Calu3 (cell line): ENCODE results near the gene RNF187. TPM values are rescaled to one million over a fixed set of nuclear protein-coding genes. Genes with fewer than 3 reads are reported as not detected.

Experiments
- Bru-seq: library from RNA; stranded (reverse); fragments of 400-500 nt; gene quantifications from one replicate; lab custom pipeline; 2021; lab: Mats Ljungman, UMichigan
- BruChase-seq, 2 experiments: library from RNA; stranded (reverse); fragments of 400-500 nt; gene quantifications; one replicate each; lab custom pipeline; 2021; lab: Mats Ljungman, UMichigan
- BruUV-seq: library from RNA; stranded (reverse); fragments of 400-500 nt; replicated peaks from 2 replicates; lab custom pipeline; 2021; lab: Mats Ljungman, UMichigan
- CTCF ChIA-PET: fragments of 300-600 bp; sonication (Branson Sonifier 250); formaldehyde crosslinking; loops from one replicate; lab custom pipeline; 2022; ENCODE audit warnings: antibody characterized with exemption; lab: Charles Lee
- DNase-seq: peaks from one replicate; pipeline ENCODE4 v3.0.0; 2022
- H3K27ac Mint-ChIP-seq: one replicate; pipeline ENCODE4 v1.8.0; 2022; ENCODE audit warnings: mixed read lengths; ENCODE audit not compliant: unreplicated experiment
- H3K27me3 Mint-ChIP-seq: one replicate; pipeline ENCODE4 v1.8.0; 2022; ENCODE audit warnings: mixed read lengths; ENCODE audit not compliant: unreplicated experiment
- H3K36me3 Mint-ChIP-seq: one replicate; pipeline ENCODE4 v1.8.0; 2022; ENCODE audit warnings: mild to moderate bottlenecking, moderate library complexity, mixed read lengths; ENCODE audit not compliant: insufficient read depth, unreplicated experiment
- H3K4me1 Mint-ChIP-seq: one replicate; pipeline ENCODE4 v1.8.0; 2022; ENCODE audit warnings: mild to moderate bottlenecking, low read depth, mixed read lengths; ENCODE audit not compliant: unreplicated experiment
- H3K4me3 Mint-ChIP-seq: one replicate; pipeline ENCODE4 v1.8.0; 2022; ENCODE audit warnings: mild to moderate bottlenecking, low read depth, moderate library complexity, mixed read lengths; ENCODE audit not compliant: unreplicated experiment
- H3K9me3 Mint-ChIP-seq: one replicate; pipeline ENCODE4 v1.8.0; 2022; ENCODE audit warnings: low read depth, mixed read lengths; ENCODE audit not compliant: unreplicated experiment
- CTCF ChIP-seq: fragments of 200-600 bp; IDR thresholded peaks from one replicate; pipeline ENCODE4 v1.8.0; 2022; ENCODE audit warnings: antibody characterized with exemption; ENCODE audit not compliant: unreplicated experiment
- intact Hi-C: fragments of 100-400 bp; cut with micrococcal nuclease; formaldehyde crosslinking; loops from one replicate; pipeline ENCODE4 v1.10.0; 2022; ENCODE audit not compliant: unreplicated experiment
- long read RNA-seq: library from polyadenylated mRNA; stranded (forward); transcript quantifications from one replicate; pipeline ENCODE4 v2.0.0, GENCODE V29; 2022
- total RNA-seq: library from RNA; stranded (reverse); gene quantifications from 2 replicates; pipeline ENCODE4 v1.2.3, GENCODE V29; 2022

The RNF187 gene
- 87.1 and 99.2 TPM in 2 replicates for total RNA-seq
- Bru-seq, nascent RNA: percentile 68 among the genes with signal in this experiment
- BruChase-seq, experiment 1, labeled RNA remaining after a 6-hour chase: percentile 90 among the genes with signal in this experiment
- percentile 81 among the genes with signal in this experiment for BruChase-seq, experiment 2, labeled RNA remaining after a 2-hour chase
- long read RNA-seq, transcript RNF187-201 (4 exons, 3,017 nt): major isoform, 177 of 202 reads
- long read RNA-seq, partial matches to known transcripts: 18 of 202 reads
- long read RNA-seq, other reads (novel, unspliced or antisense): 7 of 202 reads

GRCh38 chr1:228487336-228488124 lies at the start of gene RNF187:
Gene RNF187, plus strand, starts transcription at chr1:228487382.
- H3K4me3 Mint-ChIP-seq: peak within 1 kb of the TSS; percentile 98
- intact Hi-C loops: no loop called here
- CTCF ChIA-PET: interaction anchor here (0.7 to 1.0 kb wide), 4 partner anchors 94 to 322 kb away, joined by 3 to 15 read pairs (median 4); partner anchors contain the start of gene IBA57
- no peaks in the 10 kb centered on the region for H3K9me3 Mint-ChIP-seq
- peaks cover 14% of the 10 kb centered on the region for H3K4me1 Mint-ChIP-seq
- no peaks in the 10 kb centered on the region for H3K27me3 Mint-ChIP-seq
- BruUV-seq: no TSS peak
- DNase-seq: peak; percentile 96
- H3K36me3 Mint-ChIP-seq: peaks cover 62% of the 10 kb centered on the region
- peak within 1 kb of the TSS; percentile 100 for H3K27ac Mint-ChIP-seq
- TF ChIP-seq CTCF: no peak

GRCh38 chr1:228437424-228437962 lies 49.7 kb upstream of the RNF187 start:
- no peak for TF ChIP-seq CTCF
- no peak overlapping the region for H3K27ac Mint-ChIP-seq
- peaks cover 71% of the 10 kb centered on the region for H3K27me3 Mint-ChIP-seq
- no peaks in the 10 kb centered on the region for H3K4me1 Mint-ChIP-seq
- BruUV-seq: no TSS peak
- no peak overlapping the region for H3K4me3 Mint-ChIP-seq
- no peaks in the 10 kb centered on the region for H3K36me3 Mint-ChIP-seq
- H3K9me3 Mint-ChIP-seq: no peaks in the 10 kb centered on the region
- CTCF ChIA-PET: no interaction called here
- no peak for DNase-seq
- intact Hi-C loops: no loop called here

GRCh38 chr1:228438266-228438665 lies 48.9 kb upstream of the RNF187 start:
- no peak overlapping the region for H3K4me3 Mint-ChIP-seq
- no peak overlapping the region for H3K27ac Mint-ChIP-seq
- TF ChIP-seq CTCF: no peak
- no peaks in the 10 kb centered on the region for H3K36me3 Mint-ChIP-seq
- H3K4me1 Mint-ChIP-seq: no peaks in the 10 kb centered on the region
- no peaks in the 10 kb centered on the region for H3K9me3 Mint-ChIP-seq
- CTCF ChIA-PET: no interaction called here
- no TSS peak for BruUV-seq
- no peak for DNase-seq
- intact Hi-C loops: no loop called here
- H3K27me3 Mint-ChIP-seq: peaks cover 78% of the 10 kb centered on the region

- intact Hi-C loops: no loop called here
- CTCF ChIA-PET: no interaction called here
Observed at GRCh38 chr1:228440761-228441500, 46.3 kb upstream of the RNF187 start.

More at GRCh38 chr1:228440761-228441500, 46.3 kb upstream of the RNF187 start:
- DNase-seq: no peak
- Mint-ChIP-seq H3K9me3 (no peaks in the 10 kb centered on the region), H3K4me3 (no peak overlapping the region), H3K27me3 (peaks cover 91% of the 10 kb centered on the region), H3K4me1 (peaks cover 7% of the 10 kb centered on the region), H3K36me3 (peaks cover 4% of the 10 kb centered on the region), H3K27ac (no peak overlapping the region)
- TF ChIP-seq CTCF: no peak
- BruUV-seq: no TSS peak
